GM23248 (cell line): ENCODE data around the gene SHQ1. TPM values are rescaled to one million over a fixed set of nuclear protein-coding genes. Genes with fewer than 3 reads are reported as not detected.
"Not testable (repeated sequence)": the region's sequence is repeated elsewhere in the genome, so short reads cannot be mapped to it uniquely, and the experiment has no call there.

Experiments
- DNase-seq: peaks from one replicate; pipeline ENCODE4 v3.0.0-alpha.2; 2015
- H2AFZ ChIP-seq: fragments of 200-600 bp; sonication (generic); 2 replicates; pipeline ENCODE4 v1.6.1; 2016; ENCODE audit warnings: antibody characterized with exemption
- H3F3A ChIP-seq: fragments of 200-600 bp; sonication (generic); 2 replicates; pipeline ENCODE4 v1.6.1; 2016; ENCODE audit warnings: mild to moderate bottlenecking, antibody characterized with exemption, mixed run types; ENCODE audit not compliant: insufficient read depth
- H3K27ac ChIP-seq: fragments of 200-600 bp; sonication (generic); 2 replicates; pipeline ENCODE4 v1.5.1; 2016; ENCODE audit warnings: mild to moderate bottlenecking
- H3K27me3 ChIP-seq: fragments of 200-600 bp; sonication (generic); replicated peaks from 2 replicates; pipeline ENCODE4 v1.6.1; 2016; ENCODE audit warnings: mild to moderate bottlenecking; ENCODE audit not compliant: insufficient read depth
- H3K36me3 ChIP-seq: fragments of 200-600 bp; sonication (generic); 2 replicates; pipeline ENCODE4 v1.6.1; 2016; ENCODE audit warnings: low read depth, mild to moderate bottlenecking
- H3K4me1 ChIP-seq: fragments of 200-600 bp; sonication (generic); 2 replicates; pipeline ENCODE4 v1.6.1; 2016; ENCODE audit warnings: mild to moderate bottlenecking; ENCODE audit not compliant: insufficient read depth
- H3K4me2 ChIP-seq: fragments of 200-600 bp; sonication (generic); one replicate; pipeline ENCODE4 v1.6.1; 2016; ENCODE audit warnings: mild to moderate bottlenecking; ENCODE audit not compliant: unreplicated experiment
- H3K4me3 ChIP-seq: fragments of 200-600 bp; sonication (generic); 2 replicates; pipeline ENCODE4 v1.5.1; 2016; ENCODE audit warnings: mild to moderate bottlenecking
- H3K79me2 ChIP-seq: fragments of 200-600 bp; sonication (generic); 2 replicates; pipeline ENCODE4 v1.6.1; 2016; ENCODE audit warnings: mild to moderate bottlenecking; ENCODE audit not compliant: insufficient read depth
- H3K9ac ChIP-seq: fragments of 200-600 bp; sonication (generic); 2 replicates; pipeline ENCODE4 v1.6.1; 2016; ENCODE audit warnings: mild to moderate bottlenecking
- H3K9me2 ChIP-seq: fragments of 200-600 bp; sonication (generic); 2 replicates; pipeline ENCODE4 v1.6.1; 2016; ENCODE audit warnings: mixed run types, mild to moderate bottlenecking, moderate library complexity; ENCODE audit not compliant: insufficient read depth
- H3K9me3 ChIP-seq: fragments of 200-600 bp; sonication (generic); one replicate; pipeline ENCODE4 v1.6.1; 2017; ENCODE audit warnings: low read depth
- H4K20me1 ChIP-seq: fragments of 200-600 bp; sonication (generic); 2 replicates; pipeline ENCODE4 v1.6.0; 2016; ENCODE audit not compliant: insufficient read depth
- EZH2 ChIP-seq: fragments of 200-600 bp; sonication (generic); IDR thresholded peaks from 2 replicates; pipeline ENCODE4 v1.6.1; 2018; ENCODE audit warnings: antibody characterized with exemption, mild to moderate bottlenecking; ENCODE audit not compliant: insufficient read depth, poor library complexity, severe bottlenecking
- EZH2phosphoT487 ChIP-seq: fragments of 200-600 bp; sonication (generic); IDR thresholded peaks from 2 replicates; pipeline ENCODE4 v1.6.1; 2018; ENCODE audit warnings: antibody characterized with exemption, moderate library complexity, mild to moderate bottlenecking, low read depth; ENCODE audit not compliant: insufficient read depth
- WGBS, 2 experiments: methylation state at CpG; one replicate each; pipeline ENCODE4 v1.1.6; 2015 to 2017; ENCODE audit warnings: low lambda C conversion rate in 2 of 2, low coverage in 1 of 2; ENCODE audit errors: missing lambda C conversion rate in 2 of 2; 5-methylcytosine and 5-hydroxymethylcytosine counted together
- in situ Hi-C: fragments of 300-500 bp; cut with MboI; formaldehyde crosslinking; loops from 2 replicates; pipeline ENCODE4 v1.15.0; 2020
- polyA plus RNA-seq: library from polyadenylated mRNA; unstranded; fragments of >200 nt; fragmentation: Nextera tagmentation; extraction: Ambion mirVana; gene quantifications from 2 replicates; pipeline ENCODE4 v1.2.1, GENCODE V29; 2016
- total RNA-seq: library from RNA; depleted of rRNA; stranded (reverse); fragments of >200 nt; shearing (Covaris generic); gene quantifications from 2 replicates; pipeline ENCODE4 v1.2.3, GENCODE V29; 2014

Gene SHQ1
- total and polyA plus RNA-seq, 2 experiments from 2014 or later, result 23.3 to 24.0 TPM

- no peaks in the 10 kb centered on the region for H3F3A ChIP-seq
- no peak for DNase-seq
- no peak overlapping the region for H2AFZ ChIP-seq
- H3K36me3 ChIP-seq, result no peaks in the 10 kb centered on the region
- H3K9me2 ChIP-seq, result no peaks in the 10 kb centered on the region
- no peaks in the 10 kb centered on the region for H3K79me2 ChIP-seq
- no peak overlapping the region for H3K9ac ChIP-seq
- H3K4me3 ChIP-seq, result no peak overlapping the region
- no peaks in the 10 kb centered on the region for H3K27me3 ChIP-seq
- in situ Hi-C loops, result no loop called here
- no peaks in the 10 kb centered on the region for H4K20me1 ChIP-seq
- no peaks in the 10 kb centered on the region for H3K4me1 ChIP-seq
- no peak overlapping the region for H3K27ac ChIP-seq
- H3K4me2 ChIP-seq, result no peak overlapping the region
- no peaks in the 10 kb centered on the region for H3K9me3 ChIP-seq
- TF ChIP-seq EZH2phosphoT487 (no peak), EZH2 (no peak)
- WGBS, 2 experiments, result 32 to 33% methylated on average over 1 of the region's 1 CpG
These were observed 103.9 kb downstream of the SHQ1 start for GRCh38 chr3:72744330-72744729.

- H3K36me3 ChIP-seq, result no peaks in the 10 kb centered on the region
- no peaks in the 10 kb centered on the region for H3K9me3 ChIP-seq
- WGBS, 2 experiments, result 86 to 89% methylated on average over 6 of the region's 6 CpGs
These were observed 108.4 kb downstream of the SHQ1 start for GRCh38 chr3:72739531-72740466.

GRCh38 chr3:72738752-72739530, 109.3 kb downstream of the SHQ1 start:
- Histone ChIP-seq H3K27me3 (no peaks in the 10 kb centered on the region), H3K9me3 (no peaks in the 10 kb centered on the region), H3F3A (no peaks in the 10 kb centered on the region), H3K9ac (no peak overlapping the region), H3K36me3 (no peaks in the 10 kb centered on the region), H3K27ac (no peak overlapping the region), H3K4me3 (no peak overlapping the region), H2AFZ (0 out of 2 replicates have a peak overlapping the region, but pooled peaks have one; percentile 37), H3K4me1 (no peaks in the 10 kb centered on the region), H3K4me2 (no peak overlapping the region), H3K79me2 (no peaks in the 10 kb centered on the region), H4K20me1 (no peaks in the 10 kb centered on the region), H3K9me2 (no peaks in the 10 kb centered on the region)
- WGBS, 2 experiments, result 22 to 23% methylated on average over 45 to 50 of the region's 53 CpGs
- DNase-seq, result peak; percentile 50
- TF ChIP-seq EZH2, result no peak
- no peak for TF ChIP-seq EZH2phosphoT487
- in situ Hi-C loops, result no loop called here

More at GRCh38 chr3:72739531-72740466, 108.4 kb downstream of the SHQ1 start:
- peak; percentile 22 for DNase-seq
- Histone ChIP-seq H3K79me2 (no peaks in the 10 kb centered on the region), H3K27ac (no peak overlapping the region), H2AFZ (no peak overlapping the region), H3F3A (no peaks in the 10 kb centered on the region), H3K4me1 (no peaks in the 10 kb centered on the region), H3K9ac (no peak overlapping the region), H3K4me2 (no peak overlapping the region), H3K9me2 (no peaks in the 10 kb centered on the region), H3K27me3 (no peaks in the 10 kb centered on the region), H3K4me3 (no peak overlapping the region), H4K20me1 (no peaks in the 10 kb centered on the region)
- TF ChIP-seq EZH2phosphoT487 (no peak), EZH2 (no peak)
- in situ Hi-C loops, result no loop called here

GRCh38 chr3:72735072-72735471, 113.2 kb downstream of the SHQ1 start:
- H3K4me3 ChIP-seq, H3K4me1 ChIP-seq, H3K9me2 ChIP-seq, H3K27me3 ChIP-seq, H4K20me1 ChIP-seq, H2AFZ ChIP-seq, H3K79me2 ChIP-seq, H3K9ac ChIP-seq, DNase-seq, H3K4me2 ChIP-seq, H3K27ac ChIP-seq, in situ Hi-C loops, H3K9me3 ChIP-seq, H3F3A ChIP-seq, H3K36me3 ChIP-seq: not testable (repeated sequence)
- 75 to 89% methylated on average over 3 to 4 of the region's 4 CpGs for WGBS, 2 experiments
